Subcutaneous adipose tissue (tissue), 4 donors: ENCODE data around the gene ABCB7. TPM values are rescaled to one million over a fixed set of nuclear protein-coding genes. Genes with fewer than 3 reads are reported as not detected.

Source experiments
- CTCF ChIP-seq: fragments of 450-650 bp; IDR thresholded peaks from one replicate; pipeline ENCODE4 v1.5.1; 2016; ENCODE audit warnings: low read depth, mild to moderate bottlenecking, control low read depth, antibody characterized with exemption, moderate library complexity
- small RNA-seq: library from RNA; depleted of rRNA; stranded (forward); fragments of <200 nt; gene quantifications from one replicate; pipeline ENCODE3, GENCODE V24; 2016
- total RNA-seq, 4 donors: library from RNA; depleted of rRNA; stranded (reverse); fragments of >200 nt; gene quantifications; one replicate each; pipeline ENCODE4 v1.1.0, GENCODE V29; 2016

Gene ABCB7
- total RNA-seq, 4 donors from 2014 or later = 24.3 to 45.4 (median 32.6) TPM

- TF ChIP-seq CTCF = no peak
Measured at GRCh38 chrX:75071334-75071733, 84.7 kb downstream of the ABCB7 start.

GRCh38 chrX:75067931-75068330 is 88.2 kb downstream of the ABCB7 start:
- no peak for TF ChIP-seq CTCF

- no peak for TF ChIP-seq CTCF
Measured at GRCh38 chrX:75061701-75062100, 94.4 kb downstream of the ABCB7 start.

- TF ChIP-seq CTCF = no peak
Measured at GRCh38 chrX:75051047-75051446, 105.0 kb downstream of the ABCB7 start.

- no peak for TF ChIP-seq CTCF
Measured at GRCh38 chrX:75045369-75045768, 110.7 kb downstream of the ABCB7 start.

GRCh38 chrX:75038925-75039324 is 117.2 kb downstream of the ABCB7 start:
- no peak for TF ChIP-seq CTCF

Small RNA genes within 50 kb of the gene (small RNA-seq; reads per million reads assigned to genes)
- not detected for gene BUD31P2
- gene RNU6-562P = not detected

Other genes with a start within 250 kb of the ABCB7 start
- under 1 TPM; 0.22 to 0.49 (median 0.36) TPM for gene NEXMIF, start 230.8 kb downstream of the ABCB7 start, total RNA-seq
- gene UPRT, start 117.8 kb upstream of the ABCB7 start, total RNA-seq = 10 to 100 TPM; 11.5 to 25.3 (median 16.8) TPM